ENCODE measurements around the gene CCDC33.

CCDC33 gene

DNA sequence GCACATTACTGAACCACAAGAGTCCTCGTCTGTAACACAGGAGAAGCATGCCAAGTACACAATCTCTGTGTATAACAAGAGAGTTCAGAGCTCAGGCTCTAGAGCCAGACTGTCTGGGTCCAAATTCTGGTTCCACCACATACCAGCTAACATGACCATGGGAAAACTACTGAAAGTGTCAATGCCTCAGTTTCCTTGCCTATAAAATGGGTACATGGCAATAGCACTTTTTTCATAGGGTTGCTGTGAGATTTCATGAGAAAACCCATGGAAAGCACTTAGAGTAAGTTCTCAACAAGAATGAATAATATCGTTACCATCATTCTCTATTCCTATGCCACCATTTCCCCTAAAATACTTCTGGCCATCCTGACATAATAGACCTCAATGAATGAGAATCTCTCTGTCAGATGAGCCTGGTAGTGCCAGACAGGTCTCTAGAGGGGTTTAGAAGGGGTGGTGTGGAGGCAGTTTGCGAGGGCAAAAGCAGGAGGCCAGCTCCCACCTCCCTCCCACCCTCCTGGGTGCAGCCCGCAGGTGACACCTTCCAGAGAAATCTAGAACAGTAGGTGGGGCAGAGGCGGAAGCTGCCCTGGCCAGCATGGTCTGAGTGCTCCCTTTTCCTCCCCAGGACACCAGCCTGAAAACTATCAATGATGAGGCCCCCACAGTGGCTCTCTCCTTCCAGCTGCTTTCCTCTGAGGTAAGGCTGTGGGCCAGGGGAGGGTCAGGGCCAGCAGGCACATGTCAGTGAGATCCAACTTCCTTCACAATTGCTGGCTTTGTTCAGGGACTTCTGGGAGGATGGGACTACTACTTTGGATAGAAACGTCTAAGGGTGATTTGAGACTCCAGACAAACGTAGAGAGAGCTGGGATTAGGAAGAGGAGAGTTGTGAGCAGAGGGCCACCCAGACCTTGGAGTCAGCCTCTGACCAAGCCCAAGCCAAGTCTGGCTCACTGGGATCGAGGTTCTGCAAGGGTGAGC lies 45.3 kb downstream of the CCDC33 start:
- no peak for DNase-seq (ENCODE audit: low read depth)

DNA sequence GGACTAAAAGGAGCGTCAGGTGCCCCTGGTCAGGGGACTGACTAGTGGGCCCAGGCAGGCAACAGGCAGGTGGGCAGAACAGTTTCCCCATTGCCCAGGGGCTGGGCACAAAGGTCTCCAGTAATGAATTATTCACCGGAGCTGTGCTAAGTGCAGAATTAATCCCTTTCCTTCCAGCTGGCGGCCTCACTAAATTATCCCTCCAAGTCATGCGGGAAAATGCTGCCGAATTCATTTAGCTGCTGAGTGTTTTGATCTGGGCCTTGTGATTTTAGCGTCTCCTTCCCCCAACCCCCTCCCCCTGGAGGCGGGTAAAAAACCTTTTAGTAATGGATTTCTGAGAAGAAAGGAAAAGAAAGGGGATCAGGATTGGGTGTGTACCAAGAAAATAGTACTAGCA lies 47.2 kb downstream of the CCDC33 start:
- DNase-seq (ENCODE audit: low read depth) = no peak

DNA sequence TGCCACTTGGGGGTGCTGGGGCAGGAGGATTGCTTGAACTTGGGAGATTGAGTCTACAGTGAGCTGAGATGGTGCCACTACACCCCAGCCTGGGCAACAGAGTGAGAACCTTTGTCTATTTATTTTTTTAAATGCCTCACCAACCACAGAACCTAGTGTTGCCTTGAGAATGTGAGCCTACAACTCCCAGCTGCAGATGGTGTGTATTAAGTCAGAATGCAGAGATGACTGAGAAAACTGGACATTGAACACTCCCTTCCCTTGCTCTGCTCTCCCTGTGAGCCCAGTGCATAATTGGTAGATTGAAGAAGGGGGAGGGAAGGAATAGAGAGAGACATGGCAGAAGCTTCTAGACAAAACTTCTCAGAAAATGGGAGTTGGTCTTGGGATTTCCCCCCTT lies 53.5 kb downstream of the CCDC33 start:
- DNase-seq (ENCODE audit: low read depth) = no peak

DNA sequence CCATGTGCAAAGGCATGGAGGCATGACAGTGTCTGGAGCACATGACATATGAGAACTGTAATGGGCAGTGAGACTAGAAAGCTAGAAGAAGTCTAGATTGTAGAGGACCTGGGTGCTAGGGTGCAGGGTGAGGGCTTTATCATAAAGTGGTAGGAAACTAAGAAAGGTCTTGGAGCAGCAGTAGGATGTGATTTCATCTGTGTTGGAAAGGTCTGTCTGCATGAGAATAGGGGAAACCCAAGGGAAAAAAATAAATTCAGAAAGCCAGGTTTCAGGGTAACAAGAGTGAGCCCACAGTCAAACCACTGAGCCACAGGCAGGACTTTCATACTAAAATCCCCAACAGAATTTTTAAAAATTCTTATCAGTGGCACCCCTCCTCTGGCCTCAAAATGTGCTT lies 54.5 kb downstream of the CCDC33 start:
- no peak for DNase-seq (ENCODE audit: low read depth)

DNA sequence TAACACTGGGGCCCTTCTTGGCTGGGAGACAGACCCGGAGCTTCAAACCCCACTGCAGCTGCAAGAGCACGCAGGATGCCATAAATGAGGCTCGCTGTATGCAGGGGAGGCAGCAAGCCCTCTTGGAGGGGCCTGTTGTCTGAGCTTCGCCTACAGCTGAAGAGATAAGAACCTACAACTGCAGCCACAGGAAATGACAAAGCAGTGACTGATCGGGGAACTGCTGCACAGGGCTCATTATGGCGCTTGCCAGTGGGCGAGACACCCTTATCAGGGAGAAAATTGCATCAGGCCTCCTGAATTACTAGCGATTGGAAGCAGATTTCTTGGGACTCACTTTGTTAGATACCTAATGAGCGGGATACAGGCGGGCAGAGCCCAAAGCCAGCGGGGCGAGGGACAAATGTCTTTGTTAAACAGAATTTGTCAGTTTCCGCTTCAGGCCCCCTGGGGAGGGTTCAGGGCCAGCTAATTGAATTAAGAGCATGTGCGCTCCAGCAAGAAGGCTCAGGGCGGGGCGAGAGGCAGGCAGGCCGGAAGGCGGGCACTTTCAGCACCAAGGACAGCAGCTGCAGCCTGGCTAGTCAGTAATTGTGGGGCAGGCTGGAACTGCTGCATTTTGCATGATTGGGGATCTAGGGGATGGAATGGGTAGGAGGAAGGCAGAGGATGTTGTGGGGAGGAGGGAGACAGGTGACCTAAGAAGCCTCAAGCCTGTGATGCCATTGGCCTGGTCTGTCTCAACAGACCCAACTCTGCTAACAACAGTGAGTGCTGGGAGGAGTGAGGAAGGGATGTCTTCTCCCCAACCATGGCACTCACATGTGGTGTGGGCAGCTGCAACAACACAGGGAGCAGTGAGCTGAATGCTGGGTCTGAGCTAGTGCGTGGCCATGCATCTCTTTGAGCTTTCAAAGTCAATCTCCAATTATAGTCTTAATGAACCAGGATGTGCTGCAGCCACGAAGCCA lies 55.3 kb downstream of the CCDC33 start:
- peak; percentile 70 for DNase-seq (ENCODE audit: low read depth)

DNA sequence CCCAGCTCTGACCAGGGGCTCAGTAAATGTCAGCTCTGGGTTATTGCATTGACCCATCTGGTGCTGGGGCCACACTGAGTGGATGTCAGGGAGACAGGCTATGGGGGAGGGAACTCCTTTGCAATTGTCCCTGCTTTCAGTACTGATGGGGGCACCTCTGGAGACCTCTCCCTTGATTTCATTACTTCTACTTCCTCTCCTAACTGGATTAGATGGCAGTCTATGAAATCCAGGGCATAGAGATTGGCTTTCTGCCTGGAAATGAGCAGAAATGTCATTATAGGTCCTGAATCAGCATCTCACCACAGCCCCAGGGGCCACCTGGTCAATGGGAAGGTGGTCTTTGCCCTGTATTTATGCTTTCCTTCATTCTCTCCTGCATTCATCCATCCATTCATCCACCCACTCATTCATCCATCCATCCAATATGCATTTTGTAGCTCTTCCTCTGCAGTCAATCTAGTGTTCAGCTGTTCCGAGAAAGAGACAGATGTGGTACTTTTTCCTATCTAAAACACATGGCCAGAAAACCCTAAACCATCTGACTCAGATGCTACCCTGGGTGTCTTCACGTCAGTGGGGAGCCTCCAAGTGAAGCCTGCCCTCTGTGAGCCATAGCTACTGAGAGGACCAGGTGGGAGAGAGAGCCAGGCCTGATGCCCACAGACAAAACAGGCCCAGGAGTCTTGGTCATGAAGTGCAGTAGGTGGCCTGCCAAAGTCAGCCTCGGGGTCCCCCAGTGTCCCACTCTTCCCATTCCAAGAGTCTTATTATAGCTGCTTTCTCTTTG lies 57.1 kb downstream of the CCDC33 start:
- DNase-seq (ENCODE audit: low read depth) = no peak

DNA sequence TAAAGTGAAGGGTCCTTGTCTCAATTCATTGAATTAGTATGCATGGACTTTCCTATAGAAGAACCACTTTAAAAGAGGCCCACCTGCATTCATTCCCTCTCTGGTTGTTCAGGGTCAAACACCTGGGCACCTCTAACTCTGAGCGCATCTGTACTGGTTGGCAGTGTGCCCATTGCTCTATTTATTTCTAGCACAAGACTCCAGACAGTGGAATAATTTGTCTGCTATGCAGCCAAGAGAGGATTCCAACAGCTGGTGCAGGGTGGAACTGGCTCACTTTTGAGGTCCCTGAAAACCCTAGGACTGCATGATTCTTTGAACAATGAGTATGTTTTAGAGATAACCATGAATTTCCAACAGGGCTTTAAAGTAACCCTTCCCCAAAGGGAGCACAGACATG lies 57.9 kb downstream of the CCDC33 start:
- DNase-seq (ENCODE audit: low read depth) = no peak

DNA sequence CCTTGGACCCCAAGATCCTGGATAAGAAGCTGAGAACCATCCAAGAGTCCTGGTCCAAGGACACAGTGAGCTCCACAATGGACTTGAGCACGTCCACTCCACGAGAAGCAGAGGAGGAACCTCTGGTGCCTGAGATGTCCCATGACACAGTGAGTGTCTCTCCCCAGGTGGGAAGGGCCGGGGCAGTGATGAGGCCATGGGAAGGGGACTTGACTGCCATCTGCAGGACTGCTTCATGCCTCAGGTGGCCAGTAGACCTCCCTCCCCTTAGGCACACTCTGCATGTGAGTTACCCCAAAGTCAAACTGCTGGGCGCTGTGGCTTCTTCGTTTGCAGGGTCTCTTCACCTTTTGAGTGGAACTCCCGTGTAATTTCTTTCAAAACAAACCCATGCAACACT lies 59.7 kb downstream of the CCDC33 start:
- no peak for DNase-seq (ENCODE audit: low read depth)

DNA sequence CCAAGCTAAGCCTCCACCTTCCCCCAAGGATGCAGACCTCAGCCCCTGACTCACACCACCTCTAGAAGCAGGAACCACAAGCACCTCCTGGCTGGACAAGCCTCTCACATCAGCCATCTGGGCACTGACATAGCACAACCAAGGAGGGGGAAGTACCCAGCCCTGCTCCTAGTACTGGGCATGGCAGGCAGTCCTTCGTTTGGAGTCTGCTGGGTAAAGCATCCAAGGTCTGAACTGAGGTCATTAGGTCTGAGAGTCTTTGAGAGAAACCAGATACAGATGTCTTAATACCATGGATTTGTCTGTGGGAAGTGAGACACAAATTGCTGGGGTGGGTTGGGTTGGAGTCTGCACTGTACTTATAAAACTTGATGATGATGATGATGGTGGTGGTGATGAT lies 61.8 kb downstream of the CCDC33 start:
- DNase-seq (ENCODE audit: low read depth) = no peak

DNA sequence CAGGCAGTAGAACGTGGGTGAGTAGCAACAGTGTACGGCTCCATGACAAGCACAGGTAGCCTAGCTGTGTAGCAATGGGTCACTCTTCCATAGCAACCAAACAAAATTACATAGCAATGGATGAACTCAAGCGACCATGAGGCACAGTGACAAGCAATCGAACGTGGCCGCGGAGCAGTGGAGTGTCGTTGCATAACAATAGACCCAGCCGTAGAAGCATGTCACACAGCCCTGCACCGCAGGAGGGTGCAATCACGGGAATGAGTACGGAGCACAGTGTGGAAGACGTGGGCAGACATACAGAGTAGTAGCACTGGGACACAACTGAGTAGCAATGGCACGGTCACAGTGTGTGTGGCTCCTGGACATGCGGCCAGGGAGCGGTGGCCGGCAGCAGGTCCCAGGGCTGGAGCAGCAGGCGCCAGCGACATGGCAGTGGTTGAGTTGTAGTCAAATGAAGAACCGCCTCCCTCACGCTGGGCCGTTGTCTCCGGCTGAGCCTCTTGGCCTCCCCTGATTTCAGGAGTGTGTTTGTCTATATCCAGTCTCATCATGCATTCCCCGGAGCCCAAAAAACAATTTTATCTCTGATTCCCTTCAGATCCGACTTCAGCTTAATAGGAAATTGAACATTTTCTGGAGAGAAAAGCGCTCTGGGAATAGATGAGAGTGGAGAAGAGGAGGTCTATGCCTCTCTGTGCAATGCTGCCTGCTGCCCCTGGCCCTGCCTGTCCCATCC lies 64.1 kb downstream of the CCDC33 start:
- DNase-seq (ENCODE audit: low read depth) = no peak

DNA sequence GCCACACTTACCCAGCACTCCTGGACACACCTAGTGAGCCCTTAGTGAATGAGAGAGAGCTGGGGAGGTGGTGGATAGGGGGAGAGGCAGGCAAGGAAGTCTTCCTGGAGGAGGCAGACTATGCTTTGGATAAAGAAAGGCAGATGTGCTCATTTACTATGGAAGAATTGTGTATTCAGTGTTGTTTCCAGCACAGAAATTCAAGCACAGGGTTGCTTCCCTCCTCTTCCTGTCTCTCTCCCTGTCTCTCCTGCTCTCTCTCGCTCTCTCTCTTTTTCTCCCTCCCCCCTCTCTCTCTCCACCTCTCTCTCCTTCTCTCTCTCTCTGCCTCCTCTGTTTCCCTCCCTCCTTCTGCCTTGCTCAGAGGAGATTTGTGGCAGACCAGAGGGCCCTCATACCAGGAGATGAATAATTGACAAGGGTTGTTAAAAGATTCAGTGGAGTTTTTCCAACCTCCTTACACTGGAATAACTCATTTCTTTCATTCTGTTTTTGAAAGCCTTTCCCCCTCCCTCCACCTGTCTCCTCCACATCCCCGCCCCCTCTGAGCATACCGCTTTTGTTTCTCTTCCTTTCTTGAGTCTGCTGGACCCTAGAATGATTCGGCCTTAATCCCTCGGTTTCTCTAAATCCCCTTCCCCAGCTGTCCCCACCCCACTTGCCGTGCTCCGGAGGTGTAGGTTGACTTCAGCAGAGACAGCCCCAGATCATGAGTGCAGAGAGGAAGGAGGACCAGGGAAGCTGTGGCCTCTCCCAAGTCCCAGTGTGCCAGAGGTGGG lies 65.6 kb downstream of the CCDC33 start:
- DNase-seq (ENCODE audit: low read depth) = no peak

DNA sequence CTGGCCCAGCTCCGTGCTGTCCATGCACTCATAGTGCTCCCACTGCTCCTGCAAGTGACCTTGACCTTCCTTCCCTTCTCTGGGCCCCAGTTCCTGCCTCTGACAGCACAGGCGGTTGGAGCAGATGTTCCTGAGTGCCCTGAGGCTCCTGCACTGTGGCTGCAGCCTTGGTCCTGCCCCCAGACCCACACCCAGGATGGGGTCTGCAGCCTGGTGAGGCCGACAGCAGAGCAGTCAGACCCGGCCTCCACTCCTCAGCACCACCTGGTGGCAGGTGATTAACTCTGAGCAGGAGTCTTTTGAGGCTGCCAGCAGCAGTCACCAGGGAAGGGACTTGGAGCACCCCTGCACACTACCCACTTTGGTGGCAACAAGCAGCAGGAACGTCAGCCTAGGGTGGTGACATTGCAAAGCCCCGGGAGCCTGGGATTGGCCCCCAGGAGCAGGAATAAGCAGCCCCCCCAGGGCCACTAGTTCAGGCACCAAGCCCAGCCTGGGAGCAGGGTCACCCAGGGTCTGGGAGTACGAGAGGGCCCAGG lies 66.8 kb downstream of the CCDC33 start:
- DNase-seq (ENCODE audit: low read depth) = peak; percentile 18

DNA sequence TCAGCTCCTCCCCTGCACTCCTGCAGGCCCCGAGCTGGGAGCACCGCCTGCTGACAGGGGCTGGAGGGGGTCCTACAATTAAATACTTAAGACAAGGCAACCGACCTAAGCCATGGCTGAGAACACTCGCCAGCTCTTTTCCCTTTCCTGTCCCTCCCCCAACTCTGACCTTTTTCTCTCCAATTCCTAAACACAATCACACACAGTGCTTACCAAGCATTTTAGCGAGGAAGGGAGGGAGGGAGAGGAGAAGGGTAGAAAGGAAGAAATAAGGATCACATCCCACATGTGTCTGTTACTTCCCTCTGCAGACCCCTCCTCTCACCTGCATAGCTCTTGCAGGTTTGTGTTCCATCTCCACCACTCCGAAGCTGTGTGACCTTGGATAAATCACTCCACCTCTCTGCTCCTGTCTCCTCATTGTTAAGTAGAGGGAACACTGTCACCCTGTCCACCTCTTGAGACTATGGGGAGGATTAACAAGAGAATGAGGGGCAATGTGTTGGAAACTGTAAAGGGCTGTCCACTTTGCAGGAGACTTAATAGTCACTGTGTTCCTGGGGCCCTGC lies 67.7 kb downstream of the CCDC33 start:
- DNase-seq (ENCODE audit: low read depth) = no peak

DNA sequence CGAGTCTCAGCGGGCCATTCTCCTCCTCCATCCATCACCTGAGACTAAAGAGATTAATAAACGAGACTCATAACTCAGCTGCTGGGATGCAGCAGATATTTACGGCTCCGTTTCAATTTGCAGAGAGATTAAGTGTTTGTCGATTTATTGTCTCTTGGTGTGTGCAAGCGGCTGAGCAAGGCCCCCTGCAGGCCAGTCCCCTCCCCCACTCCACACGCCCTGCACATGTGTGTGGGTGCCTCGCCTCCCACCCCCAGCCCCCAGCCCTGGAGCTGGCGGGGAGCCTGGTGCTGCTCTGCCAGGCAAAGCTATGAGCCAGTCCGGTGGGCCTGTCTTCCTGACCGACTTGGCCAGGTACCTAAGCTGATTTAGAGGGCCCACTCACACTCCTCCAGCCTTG lies 68.3 kb downstream of the CCDC33 start:
- no peak for DNase-seq (ENCODE audit: low read depth)

DNA sequence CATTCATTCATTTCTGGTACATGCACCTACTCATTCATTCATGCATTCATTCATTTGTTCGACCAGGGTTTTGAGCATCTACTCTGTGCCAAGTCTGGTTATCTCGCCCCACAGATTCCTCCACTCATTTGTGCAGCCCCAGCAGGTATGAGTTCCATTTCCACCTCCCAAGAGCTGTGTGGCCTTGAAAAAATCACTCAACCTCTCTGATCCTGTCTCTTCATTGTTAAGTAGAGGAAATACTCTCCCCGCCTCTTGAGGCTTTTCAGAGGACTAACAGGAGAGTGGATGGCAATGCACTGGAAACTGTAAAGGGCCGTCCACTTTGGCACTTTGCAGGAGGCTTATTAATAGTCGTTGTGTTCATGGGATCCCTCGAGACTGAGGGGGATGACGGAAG lies 69.6 kb downstream of the CCDC33 start:
- DNase-seq (ENCODE audit: low read depth) = no peak

DNA sequence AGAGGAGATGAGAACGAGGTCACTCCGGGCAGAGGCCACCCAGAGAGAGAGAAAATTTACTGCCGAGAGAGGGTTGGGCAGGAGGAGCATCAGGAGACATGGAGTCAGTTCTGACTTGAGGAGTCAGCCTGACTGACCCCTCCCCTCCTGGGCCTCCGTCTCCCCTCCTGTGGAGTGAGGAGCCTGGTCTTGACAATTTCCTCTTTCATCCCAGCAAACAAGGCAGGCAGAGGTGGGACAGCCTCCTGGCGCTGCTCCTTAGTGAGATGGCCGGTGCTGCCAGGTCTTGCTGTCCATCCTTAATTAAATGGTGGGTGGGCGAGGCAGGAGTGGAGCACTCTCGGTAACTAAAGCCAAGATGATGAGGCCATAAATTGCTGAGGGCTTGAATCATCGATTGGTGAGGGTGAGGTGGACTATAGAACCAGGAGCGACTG lies 70.7 kb downstream of the CCDC33 start:
- no peak for DNase-seq (ENCODE audit: low read depth)

DNA sequence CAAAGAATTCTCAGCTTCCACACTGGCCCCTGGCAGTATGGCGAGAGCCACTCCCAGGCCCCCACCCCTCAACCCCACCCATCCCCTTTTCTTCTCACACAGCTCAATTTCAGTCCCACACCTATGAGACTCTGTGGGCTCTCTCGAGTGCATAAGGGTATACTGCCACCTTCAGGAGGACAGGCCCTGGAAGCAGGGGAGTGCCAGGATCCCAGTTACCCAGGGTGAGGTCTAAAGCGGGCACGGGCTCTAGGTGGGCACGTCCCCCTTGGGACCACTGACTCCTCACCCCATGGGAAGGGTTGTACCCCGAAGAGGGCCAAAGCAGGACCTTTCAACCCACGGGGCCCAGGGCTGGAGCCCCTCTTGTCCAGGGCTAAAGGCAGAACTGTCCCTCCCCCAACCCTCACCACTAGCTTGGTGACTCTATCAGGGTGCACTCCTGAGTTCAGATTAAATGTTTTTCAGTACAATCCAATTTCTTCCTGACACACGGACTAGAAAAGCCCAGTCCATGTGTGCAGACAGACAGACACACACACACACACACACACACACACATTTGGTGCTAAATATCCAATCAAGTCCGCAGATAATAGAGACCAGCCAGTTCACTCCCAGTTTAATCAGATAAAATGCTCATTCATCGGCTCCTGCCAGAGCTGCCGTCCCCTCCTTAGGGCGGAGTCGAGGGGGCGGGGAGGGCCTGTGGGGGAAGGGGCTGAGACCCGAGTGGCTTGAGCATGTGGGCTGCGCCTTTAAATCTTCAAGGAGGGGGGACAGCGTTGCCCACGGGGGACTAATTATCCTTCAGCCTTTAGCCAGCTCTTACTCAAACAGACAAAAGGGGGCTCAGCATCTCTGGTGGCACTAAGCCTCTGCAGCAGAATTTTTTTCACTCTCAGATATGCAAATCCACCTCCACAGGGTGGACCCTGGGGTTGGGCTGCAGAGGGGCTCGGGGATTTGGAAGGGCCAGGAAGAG lies 72.0 kb downstream of the CCDC33 start:
- peak; percentile 63 for DNase-seq (ENCODE audit: low read depth)

DNA sequence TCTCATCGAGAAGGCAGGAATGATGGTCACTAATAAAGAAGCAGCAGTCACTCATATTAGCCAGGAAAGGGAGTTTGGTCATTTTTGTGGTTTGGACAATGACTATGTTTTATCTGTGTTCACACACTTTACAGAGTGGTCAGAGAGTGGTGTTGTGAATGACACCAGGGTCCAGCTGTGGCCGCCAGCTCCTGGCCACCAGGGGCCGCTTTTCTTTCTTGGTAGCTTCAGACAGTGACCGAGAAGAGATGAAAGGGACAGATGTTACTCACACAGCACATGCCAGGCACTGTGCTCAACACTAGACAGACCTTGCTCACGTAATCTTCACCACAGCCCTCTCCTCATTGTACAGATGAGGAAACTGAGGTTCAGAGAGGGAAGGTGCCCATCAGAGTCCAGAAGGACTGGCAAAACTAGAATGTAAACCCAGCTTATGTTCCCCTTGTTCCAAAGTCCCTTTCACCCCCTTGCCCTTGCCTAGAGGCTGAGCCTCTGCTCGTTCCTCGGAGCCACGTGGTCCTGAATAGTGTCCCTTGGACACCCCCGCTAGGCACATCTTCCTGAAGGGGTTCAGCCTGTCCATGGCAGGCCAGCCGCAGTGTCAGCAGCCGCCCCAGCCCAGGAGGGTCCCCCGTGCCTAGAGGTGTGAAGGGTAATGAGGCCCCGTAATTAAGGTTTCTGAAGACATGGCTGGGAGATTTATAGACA lies 75.8 kb downstream of the CCDC33 start:
- DNase-seq (ENCODE audit: low read depth) = no peak
